Bronchus fibroblast of lung (primary cell): ENCODE measurements around the gene EDEM1. TPM values are rescaled to one million over a fixed set of nuclear protein-coding genes. Genes with fewer than 3 reads are reported as not detected.

ENCODE experiments used
- total RNA-seq: library from RNA; depleted of rRNA; stranded (reverse); fragments of >200 nt; gene quantifications from 2 replicates; pipeline ENCODE4 v1.2.3, GENCODE V29; 2015

Gene EDEM1
- total RNA-seq = 16.9 and 22.5 TPM in 2 replicates

DNA sequence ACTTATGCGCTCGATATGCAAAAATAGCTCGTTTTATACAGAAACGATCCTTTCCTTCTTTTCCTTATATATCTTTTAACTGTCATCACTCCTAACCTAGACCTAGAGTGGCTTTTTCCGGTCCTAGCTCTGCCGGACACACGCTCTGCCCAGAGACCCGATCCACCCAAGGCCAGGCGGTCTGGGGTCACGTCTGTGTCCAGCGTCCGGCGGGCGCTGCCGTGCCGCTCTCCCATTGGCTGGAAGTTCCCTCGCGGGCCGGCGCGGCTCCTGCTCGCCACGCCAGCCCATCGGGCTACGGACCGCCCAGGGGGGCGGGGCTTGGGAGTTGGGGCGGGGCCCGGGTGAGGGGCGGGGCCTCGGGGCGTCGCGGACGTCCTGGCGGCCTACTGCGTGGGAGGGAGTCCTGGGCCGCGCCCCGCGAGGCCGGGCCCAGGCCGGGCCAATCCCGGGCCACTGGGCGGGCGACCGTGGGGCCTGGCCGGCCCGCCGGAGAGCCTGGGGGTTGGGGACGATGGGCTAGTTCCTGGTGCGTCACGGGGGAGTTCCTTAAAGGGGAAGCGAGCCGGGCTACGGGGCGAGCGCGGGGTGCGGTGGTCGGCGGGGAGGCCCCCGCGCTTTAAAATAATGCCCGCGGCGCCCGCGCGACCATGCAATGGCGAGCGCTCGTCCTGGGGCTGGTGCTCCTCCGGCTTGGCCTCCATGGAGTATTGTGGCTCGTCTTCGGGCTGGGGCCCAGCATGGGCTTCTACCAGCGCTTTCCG, at the start of gene EDEM1:
TSS of gene EDEM1 (plus strand) at position 552 of the 764 bp plus-strand sequence. CDS start at position 651, 99 bp downstream.

Other genes starting within 250 kb of the EDEM1 start
- gene BHLHE40, start 208.3 kb upstream of the EDEM1 start, total RNA-seq = 11.9 and 13.6 TPM in 2 replicates
- 16.2 and 16.6 TPM in 2 replicates for gene ARL8B, start 65.4 kb upstream of the EDEM1 start, total RNA-seq